HG02973 (cell line): ENCODE measurements around the gene RHBDL1.
"Not testable (repeated sequence)": the region's sequence is repeated elsewhere in the genome, so short reads cannot be mapped to it uniquely, and the experiment has no call there.

Source experiments
- ATAC-seq: cut with Tn5 transposase; IDR thresholded peaks from one replicate; pipeline ENCODE4 v1.9.1; 2021; ENCODE audit warnings: moderate library complexity; ENCODE audit not compliant: unreplicated experiment

The RHBDL1 gene

DNA sequence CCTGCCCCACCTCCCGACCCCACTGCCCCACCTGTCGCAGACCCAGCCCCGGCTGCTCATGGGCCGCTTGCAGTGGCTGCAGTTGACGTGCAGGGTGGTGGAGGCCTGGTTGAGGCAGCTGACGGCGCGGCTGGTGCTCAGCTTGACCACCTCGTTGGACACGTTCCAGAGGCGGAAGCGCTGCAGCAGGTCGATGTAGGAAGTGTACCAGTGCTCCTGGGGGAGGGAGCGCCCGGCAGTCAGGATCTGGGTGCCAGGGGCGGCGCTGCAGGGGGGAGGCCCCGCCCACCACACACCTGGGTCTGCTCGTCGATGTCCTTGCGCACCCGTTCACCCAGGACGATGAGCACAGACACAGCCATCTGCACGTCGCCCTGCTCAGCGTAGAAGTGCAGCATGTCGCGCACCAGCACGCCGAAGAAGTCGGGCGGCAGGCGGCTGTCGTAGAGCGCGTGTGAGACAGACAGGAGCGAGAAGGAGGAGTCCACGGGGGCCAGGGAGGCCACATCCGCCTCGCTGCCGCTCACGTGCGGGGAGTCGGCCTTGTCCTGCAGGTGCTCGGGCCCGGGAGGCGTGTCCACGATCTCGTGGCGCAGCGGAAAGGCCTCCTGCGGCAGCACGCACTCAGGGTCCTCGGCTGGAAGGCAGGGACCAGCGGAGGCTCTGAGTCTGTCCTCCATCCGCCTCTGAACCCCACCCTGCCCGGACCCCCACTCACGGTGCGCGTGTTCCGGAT lies 9.7 kb downstream of the RHBDL1 start:
- no peak for ATAC-seq

DNA sequence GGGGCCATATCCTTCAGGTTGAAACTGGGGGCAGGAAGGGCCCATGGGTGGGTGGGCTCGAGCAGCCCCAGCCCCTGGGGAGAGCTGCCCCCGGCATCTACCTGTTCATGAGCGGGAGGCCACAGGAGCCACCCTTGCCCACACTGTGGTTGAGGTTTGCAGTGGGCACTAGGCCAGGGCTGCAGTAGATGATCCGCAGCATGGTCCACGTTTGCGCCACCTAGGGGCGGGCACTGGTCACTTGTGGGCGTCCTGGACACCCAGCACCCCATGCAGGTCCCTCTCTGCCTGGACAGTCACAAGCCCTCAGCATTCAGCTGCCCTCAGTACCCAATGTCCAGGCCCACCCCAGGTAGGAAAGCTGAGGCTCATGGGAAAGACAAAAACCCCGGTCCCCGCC lies 10.5 kb downstream of the RHBDL1 start:
- ATAC-seq, result no peak

DNA sequence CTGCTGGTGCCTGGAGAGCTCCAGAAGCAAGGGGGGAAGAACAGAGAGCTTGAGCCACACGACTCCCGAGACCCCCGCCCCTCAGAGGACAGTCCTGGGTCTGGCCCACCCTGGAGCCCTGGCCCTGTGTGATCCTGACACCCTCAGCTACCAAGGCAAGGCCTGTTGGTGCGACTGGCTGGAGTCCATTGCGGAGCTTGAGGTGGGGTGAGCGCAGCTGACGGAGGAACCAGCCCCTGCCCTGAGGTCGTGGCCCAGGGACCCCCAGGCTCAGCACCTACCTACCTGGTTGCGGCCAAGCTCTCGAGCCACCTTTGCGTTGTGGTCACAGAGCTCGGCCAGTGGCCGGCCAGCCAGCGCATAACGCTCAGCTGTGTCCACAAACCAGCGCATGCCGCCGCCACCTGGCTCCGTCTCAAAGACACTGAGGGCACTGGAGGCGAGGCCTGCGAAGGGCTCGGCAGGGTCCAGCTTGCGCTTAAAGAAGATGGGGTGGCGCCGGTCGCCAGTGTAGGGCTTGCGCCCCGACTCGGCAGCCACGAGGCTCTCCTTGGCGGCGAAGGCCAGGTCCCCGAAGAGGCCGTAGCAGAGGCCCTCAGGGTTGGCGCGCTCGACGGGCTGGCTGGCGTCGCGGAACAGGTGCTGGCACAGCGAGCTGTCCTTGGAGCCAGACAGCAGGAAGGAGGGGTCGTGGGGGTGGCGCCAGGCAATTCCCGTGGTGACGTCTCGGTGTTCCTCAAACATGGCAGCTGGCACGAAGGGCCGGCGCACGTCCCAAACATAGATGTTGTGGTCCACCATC lies 11.2 kb downstream of the RHBDL1 start:
- ATAC-seq, result no peak

DNA sequence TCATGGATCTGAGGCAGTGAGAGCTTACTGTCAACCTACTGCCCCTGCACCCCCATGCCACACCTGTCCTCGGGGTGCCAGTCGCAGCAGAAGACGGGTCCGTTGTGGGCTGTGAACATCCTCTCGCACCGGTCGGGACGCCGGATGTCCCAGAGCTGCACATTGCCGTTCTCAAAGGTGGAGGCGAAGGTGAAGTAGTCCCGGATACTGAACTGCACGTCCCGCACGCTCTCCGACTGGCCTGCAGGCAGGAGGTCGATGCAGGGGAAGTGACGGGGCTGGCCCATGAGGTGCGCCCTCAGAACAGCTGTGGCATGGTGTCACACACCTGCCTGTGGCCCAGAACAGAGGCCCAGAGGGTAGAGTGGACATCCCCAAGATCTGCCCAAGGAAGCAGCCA lies 12.0 kb downstream of the RHBDL1 start:
- ATAC-seq, result no peak

GRCh38 chr16:689175-689897 lies 13.9 kb downstream of the RHBDL1 start:
- no peak for ATAC-seq

DNA sequence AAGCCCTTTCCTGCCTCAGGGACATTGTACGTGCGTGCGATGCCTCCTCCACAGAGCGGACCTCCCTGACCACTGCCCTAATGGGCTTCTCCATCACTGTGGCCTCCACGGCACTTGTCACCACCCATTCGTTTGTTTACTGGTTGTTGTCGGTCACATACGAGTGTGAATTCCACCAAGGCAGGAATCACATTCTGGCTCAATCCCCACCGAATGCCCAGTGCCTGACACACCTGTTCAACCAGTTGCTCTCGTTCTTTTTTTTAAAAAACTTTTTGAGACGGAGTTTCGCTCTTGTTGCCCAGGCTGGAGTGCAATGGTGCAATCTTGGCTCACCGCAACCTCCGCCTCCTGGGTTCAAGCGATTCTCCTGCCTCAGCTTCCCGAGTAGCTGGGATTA lies 15.8 kb downstream of the RHBDL1 start:
- ATAC-seq, result not testable (repeated sequence)

GRCh38 chr16:692356-693108 lies 17.1 kb downstream of the RHBDL1 start:
- no peak for ATAC-seq

GRCh38 chr16:693364-693763 lies 17.9 kb downstream of the RHBDL1 start:
- no peak for ATAC-seq

GRCh38 chr16:693766-694165 lies 18.3 kb downstream of the RHBDL1 start:
- no peak for ATAC-seq

- no peak for ATAC-seq
Measured at GRCh38 chr16:694187-694862, 18.9 kb downstream of the RHBDL1 start.

DNA sequence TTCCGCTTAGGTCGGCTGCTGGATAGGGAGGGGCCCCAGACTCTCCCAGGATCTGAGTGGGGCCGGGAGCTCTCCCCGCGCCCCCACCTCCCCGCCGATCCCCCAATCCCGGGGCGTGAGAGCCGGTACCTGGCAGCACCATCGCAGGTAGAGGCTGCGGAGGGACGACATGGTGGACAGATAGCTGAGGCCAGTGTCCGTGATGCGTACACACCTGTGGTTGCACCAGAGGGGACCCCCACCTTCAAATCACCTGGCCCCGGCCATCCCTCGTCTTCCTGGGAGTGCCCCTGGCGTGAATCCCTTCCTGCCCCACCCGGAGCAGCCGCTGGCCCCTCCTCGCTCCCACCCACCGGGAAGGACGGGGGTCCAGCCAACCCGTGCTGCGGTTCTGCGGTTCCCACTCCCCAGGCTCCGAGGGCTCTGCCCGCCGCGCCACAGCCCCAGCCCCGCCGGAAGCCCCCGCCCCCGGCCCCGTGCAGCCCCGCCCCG lies 19.4 kb downstream of the RHBDL1 start:
- ATAC-seq, result no peak

- no peak for ATAC-seq
Measured at GRCh38 chr16:695355-696089, 20.1 kb downstream of the RHBDL1 start.

DNA sequence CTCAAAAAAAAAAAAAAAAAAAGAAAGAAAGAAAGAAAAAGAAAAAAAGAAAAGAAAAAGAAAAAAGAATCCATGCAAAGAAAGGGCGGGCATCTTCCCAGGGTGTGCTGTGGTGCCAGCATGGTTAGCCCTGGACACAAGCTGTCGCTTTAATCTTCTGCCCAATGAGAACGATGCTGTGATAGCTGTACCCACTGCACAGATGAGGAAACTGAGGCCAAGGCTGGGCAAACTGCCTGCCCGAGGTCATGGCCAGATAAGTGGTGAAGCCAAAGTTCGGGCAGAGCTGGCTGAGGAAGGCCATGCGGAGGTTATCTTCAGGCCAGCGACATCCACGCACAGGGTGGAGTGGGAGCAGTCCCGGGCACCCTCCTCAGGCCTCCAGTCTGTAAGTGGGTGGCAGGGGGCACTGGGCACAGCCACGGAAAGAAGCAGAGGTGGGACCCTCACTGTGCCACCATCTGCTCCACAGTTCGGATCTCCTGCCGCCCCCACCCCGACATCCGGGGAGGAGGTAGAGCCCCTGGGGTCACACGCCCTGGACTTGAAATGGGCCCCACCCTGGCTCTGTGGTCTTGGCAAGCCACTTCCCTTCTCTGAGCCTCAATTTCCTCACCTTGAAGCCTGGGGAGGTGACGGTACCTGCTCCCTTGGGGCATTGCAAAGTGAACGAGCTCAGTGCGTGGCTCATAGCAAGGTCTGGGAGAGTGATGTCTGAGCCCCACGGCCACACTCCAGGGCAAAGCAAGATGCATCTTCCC lies 23.6 kb downstream of the RHBDL1 start:
- no peak for ATAC-seq

- no peak for ATAC-seq
Measured at GRCh38 chr16:700684-701584, 25.5 kb downstream of the RHBDL1 start.

- ATAC-seq, result no peak
Measured at GRCh38 chr16:702341-702740, 26.9 kb downstream of the RHBDL1 start.

DNA sequence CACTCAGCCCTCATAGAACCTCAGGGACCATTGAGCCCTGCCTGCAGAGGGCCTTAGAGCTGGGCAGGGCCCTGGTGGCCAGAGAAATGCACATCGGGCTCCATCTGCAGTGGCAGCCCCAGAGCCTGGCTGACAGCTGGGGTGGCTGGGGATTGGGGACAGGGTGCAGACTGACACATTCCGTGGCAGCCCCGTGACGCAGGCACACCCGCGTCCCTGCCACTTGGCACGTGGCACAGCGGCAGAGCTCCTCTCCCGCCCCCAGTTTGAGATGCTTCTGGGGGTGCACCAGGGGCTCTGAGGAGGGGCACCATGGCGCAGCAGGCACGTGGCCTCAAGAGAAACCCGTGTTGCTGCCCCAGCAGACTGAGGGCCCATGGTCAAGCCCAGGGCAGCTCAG lies 27.9 kb downstream of the RHBDL1 start:
- no peak for ATAC-seq

DNA sequence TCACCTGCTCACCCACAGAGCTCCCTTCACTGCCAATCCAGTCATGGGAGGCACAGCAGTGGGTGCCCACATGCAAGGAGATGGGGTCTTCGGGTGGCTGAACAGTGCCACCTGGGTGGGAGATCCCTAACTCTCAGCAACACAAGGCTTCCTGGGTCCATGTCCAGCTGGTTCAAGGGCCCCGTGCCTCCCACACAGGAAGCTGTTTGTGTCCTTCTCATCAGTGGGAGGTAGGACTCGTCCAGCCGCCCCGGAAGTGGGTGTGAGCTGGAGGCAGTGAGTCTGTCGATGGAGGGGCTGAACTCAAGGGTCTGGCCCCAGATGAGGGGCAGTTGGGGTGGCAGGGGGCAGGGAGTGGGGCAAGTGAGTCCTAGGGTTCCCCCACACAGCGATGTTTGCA lies 28.6 kb downstream of the RHBDL1 start:
- ATAC-seq, result no peak
